D721Med (cell line): ENCODE results near the gene MEF2B.
"Not testable (repeated sequence)": the region's sequence is repeated elsewhere in the genome, so short reads cannot be mapped to it uniquely, and the experiment has no call there.

ENCODE experiments used
- DNase-seq: peaks from one replicate; pipeline ENCODE4 v3.0.0; 2011; ENCODE audit warnings: low spot score; ENCODE audit not compliant: insufficient read length
- FAIRE-seq: peaks from 2 replicates; lab custom pipeline; 2011; peaks lifted over from hg19 to GRCh38; lab: Jason Lieb, UNC
- TF ChIP-seq, protein P1 (sequence below): IDR thresholded peaks from 2 replicates; pipeline ENCODE4 v1.5.1; 2012; ENCODE audit warnings: mild to moderate bottlenecking, control low read depth; ENCODE audit not compliant: insufficient read depth; ENCODE audit errors: missing control alignments

MEF2B gene

DNA sequence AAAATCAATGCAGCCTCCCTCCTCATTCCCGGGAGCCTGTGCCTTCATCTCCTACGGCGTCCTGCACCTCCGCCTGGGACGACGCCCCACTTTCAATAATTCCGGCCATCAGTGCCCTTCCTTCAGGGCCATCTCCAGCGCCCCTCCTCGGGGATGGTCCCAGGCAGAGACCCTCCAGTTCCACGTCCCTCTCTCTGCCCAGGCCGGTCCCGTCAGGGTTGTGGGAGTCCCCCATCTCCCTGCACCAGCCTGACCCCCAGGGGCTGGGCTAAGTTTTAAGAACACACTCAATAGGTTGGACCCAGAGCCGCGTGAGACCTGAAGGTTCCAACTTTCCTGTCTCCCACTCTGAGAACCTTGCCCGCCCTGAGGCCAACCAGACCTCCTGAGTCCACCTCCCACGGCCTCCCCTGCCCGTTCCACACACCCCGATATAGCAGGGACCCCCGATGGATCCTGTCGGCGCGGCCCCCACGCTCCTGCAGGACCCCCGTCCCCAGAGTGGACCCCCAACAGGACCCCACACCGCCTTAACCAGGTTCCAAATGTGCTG lies 32.4 kb downstream of the MEF2B start:
- TF ChIP-seq, protein P1, sequence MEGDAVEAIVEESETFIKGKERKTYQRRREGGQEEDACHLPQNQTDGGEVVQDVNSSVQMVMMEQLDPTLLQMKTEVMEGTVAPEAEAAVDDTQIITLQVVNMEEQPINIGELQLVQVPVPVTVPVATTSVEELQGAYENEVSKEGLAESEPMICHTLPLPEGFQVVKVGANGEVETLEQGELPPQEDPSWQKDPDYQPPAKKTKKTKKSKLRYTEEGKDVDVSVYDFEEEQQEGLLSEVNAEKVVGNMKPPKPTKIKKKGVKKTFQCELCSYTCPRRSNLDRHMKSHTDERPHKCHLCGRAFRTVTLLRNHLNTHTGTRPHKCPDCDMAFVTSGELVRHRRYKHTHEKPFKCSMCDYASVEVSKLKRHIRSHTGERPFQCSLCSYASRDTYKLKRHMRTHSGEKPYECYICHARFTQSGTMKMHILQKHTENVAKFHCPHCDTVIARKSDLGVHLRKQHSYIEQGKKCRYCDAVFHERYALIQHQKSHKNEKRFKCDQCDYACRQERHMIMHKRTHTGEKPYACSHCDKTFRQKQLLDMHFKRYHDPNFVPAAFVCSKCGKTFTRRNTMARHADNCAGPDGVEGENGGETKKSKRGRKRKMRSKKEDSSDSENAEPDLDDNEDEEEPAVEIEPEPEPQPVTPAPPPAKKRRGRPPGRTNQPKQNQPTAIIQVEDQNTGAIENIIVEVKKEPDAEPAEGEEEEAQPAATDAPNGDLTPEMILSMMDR: no peak
- FAIRE-seq (no peak), DNase-seq (no peak)

DNA sequence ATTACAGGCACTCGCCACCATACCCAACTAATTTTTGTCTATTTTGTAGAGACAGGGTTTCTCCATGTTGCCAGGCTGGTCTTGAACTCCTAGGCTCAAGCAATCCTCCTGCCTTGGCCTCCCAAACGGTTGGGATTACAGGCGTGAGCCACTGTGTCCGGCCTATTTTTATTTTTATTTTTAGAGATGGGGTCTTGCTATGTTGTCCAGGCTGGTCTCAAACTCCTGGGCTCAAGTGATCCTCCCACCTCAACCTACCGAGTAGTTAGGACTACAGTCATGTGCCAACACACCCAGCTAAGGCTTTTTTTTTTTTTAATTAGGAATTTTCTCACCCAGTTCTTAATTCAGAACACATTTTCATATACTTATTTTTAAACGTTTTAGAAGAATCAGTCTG lies 34.4 kb downstream of the MEF2B start:
- not testable (repeated sequence) for DNase-seq, FAIRE-seq

DNA sequence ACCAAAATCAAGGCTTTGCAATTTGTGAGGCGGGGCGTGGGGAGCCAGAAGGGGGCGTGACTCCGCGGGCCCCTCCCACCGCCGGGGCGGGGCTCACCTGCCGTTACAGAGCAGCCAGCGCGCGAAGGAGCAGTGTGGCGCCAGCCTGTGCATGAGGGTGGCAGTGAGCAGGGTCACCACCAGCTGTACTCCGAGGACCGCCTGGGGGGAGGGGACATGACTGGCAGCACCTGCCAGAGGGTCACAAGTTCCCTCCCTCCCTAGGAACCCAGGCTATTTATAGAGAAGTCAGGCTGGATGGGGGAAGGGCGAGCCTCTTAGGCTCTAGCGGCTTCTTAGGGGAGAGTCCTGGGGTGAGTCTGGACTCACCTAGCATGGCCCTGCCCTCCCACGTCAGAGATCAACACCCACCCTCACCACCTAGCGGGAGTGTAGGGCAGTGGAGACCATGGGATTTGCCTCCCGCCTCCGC lies 35.3 kb downstream of the MEF2B start:
- TF ChIP-seq, protein P1: no peak
- DNase-seq (no peak), FAIRE-seq (no peak)

DNA sequence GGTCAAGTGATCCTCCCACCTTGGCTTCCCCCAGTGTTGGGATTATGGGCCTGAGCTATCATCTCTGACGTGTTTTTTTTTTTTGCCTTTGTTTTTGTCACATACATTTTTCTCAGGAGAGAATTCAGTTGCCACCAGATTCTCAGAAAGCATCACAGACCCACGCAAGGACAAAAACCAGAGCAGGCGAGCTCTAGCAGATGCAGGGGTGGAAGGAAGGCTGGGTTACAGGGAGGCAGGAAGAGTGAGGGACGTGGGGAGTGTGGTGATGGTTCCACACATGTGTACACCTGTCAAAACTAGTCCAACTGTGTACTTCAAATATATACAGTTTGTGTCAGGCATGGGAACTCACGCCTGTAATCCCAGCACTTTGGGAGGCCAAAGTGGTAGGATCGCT lies 36.1 kb downstream of the MEF2B start:
- no peak for FAIRE-seq

DNA sequence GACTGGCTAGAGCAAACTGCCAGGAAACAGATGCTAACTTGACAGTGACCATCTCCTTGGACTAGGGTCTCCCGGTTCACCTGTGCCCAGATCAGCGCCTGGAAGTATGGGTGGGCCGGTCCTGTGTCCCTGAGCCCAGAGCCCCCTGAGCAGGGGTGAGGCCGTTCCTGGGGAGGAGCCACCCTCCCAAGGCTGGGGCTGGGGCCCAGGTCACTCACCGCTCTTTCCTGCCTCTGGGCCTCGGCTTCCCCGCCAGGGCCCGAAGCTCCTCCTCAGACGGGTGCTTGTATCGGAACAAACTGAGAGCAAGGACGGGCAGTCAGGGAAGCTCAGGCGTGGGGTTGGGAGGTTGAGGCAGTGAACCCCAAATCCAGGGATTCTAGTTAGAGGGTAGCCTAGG lies 37.2 kb downstream of the MEF2B start:
- FAIRE-seq (no peak), DNase-seq (no peak)
- TF ChIP-seq, protein P1: no peak

More for the DNA sequence above, 36.1 kb downstream of the MEF2B start:
- TF ChIP-seq, protein P1: no peak
- no peak for DNase-seq

DNA sequence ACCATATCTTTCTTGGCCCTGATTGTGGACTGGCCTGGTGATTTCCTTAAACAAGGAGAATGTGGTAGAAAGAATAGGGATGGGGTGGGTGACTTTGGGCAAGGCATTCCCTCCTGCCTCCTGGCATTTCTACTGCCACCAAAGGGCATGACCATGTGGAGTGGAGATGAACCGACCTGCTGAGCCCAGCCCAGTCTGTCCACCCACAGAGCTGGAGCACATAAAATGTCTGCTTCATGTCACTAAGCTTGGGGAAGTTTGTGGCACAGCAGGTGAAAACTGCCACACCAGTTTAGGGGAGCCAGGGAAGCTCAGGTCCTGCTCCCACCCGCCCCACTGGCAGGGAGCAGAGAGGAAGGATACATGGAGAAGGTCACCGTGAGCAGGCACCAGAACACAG lies 38.1 kb downstream of the MEF2B start:
- FAIRE-seq (no peak), DNase-seq (no peak)
- TF ChIP-seq, protein P1: no peak

DNA sequence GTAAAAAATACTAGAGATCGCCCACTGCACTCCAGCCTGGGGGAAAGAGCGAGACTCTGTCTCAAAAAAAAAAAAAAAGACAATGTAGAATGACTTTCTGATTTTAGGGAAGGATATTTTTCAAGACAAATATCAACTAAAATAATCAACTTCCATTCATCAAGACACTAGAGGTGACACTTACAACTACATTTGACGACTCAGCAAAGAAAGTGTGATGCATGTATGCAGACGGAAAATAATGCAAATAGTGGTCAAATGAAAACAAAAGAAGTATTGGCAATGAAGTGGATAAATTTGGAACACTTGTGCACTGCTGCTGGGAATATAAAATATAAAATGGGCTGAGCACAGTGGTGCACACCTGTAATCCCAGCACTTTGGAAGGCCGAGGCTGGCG lies 44.0 kb downstream of the MEF2B start:
- DNase-seq: no peak
- TF ChIP-seq, protein P1: no peak
- FAIRE-seq: no peak

DNA sequence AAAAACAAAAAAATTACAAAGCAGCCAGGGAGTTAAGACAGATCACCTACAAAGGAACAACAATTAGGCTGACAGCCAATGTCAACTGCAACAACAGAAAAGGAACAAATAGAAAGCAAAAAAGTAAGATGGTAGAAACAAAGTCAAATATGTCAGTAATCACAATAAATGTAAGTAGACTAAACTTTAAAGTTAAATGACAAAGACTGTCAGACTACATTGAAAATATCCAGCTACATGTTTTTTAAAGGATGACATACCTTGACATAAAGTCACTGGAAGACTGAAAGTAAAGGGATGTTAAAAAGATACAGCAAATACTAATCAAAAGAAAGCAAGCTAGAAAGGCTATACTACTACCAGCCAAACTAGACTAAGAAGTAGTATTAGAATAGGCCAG lies 46.7 kb downstream of the MEF2B start:
- FAIRE-seq: no peak
- TF ChIP-seq, protein P1: no peak
- DNase-seq: no peak
